Stimulated activated CD8-positive, alpha-beta memory T cell treated with anti-CD3 and anti-CD28 coated beads, Interleukin-15, amount 100 ng/mL, for 4 hours (primary cell): ENCODE measurements around the gene NFILZ.
"Not testable (repeated sequence)": the region's sequence is repeated elsewhere in the genome, so short reads cannot be mapped to it uniquely, and the experiment has no call there.

Experiments used
- DNase-seq, 2 donors: peaks; one replicate each; pipeline ENCODE4 v3.0.0-alpha.2; 2020; ENCODE audit warnings: low read depth in 2 of 2

NFILZ gene

GRCh38 chr19:8611877-8612806 is 18.3 kb upstream of the NFILZ start:
- no peak for DNase-seq

- DNase-seq, result no peak
These were observed 17.6 kb upstream of the NFILZ start for GRCh38 chr19:8612807-8613171.

- no peak for DNase-seq
These were observed 16.0 kb upstream of the NFILZ start for GRCh38 chr19:8614455-8614854.

GRCh38 chr19:8615024-8615423 is 15.4 kb upstream of the NFILZ start:
- DNase-seq, result no peak

GRCh38 chr19:8615813-8616596 is 14.4 kb upstream of the NFILZ start:
- peak in 1 of 2 donors; percentile 25 for DNase-seq

GRCh38 chr19:8616861-8617260 is 13.6 kb upstream of the NFILZ start:
- no peak for DNase-seq

GRCh38 chr19:8617325-8617724 is 13.1 kb upstream of the NFILZ start:
- DNase-seq, result not testable (repeated sequence)

- DNase-seq, result no peak
These were observed 12.4 kb upstream of the NFILZ start for GRCh38 chr19:8617984-8618383.

- no peak for DNase-seq
These were observed 11.7 kb upstream of the NFILZ start for GRCh38 chr19:8618751-8619150.

GRCh38 chr19:8622886-8623285 is 7.5 kb upstream of the NFILZ start:
- not testable (repeated sequence) for DNase-seq

- no peak for DNase-seq
These were observed 3.6 kb upstream of the NFILZ start for GRCh38 chr19:8626842-8627241.

GRCh38 chr19:8629184-8629583 is 1.2 kb upstream of the NFILZ start:
- DNase-seq, result no peak

- DNase-seq, result no peak
These were observed 477 bp downstream of the NFILZ start for GRCh38 chr19:8630796-8631424.

GRCh38 chr19:8631425-8631819 is 989 bp downstream of the NFILZ start:
- no peak for DNase-seq

GRCh38 chr19:8635422-8635821 is 5.0 kb downstream of the NFILZ start:
- no peak for DNase-seq

GRCh38 chr19:8637070-8637469 is 6.6 kb downstream of the NFILZ start:
- DNase-seq, result not testable (repeated sequence)

GRCh38 chr19:8638078-8638619 is 7.7 kb downstream of the NFILZ start:
- DNase-seq, result no peak

- no peak for DNase-seq
These were observed 9.5 kb downstream of the NFILZ start for GRCh38 chr19:8639821-8640401.

- DNase-seq, result no peak
These were observed 10.1 kb downstream of the NFILZ start for GRCh38 chr19:8640402-8641004.

- no peak for DNase-seq
These were observed 10.9 kb downstream of the NFILZ start for GRCh38 chr19:8641221-8641907.
